Measurements from ENCODE around the gene DPPA5.

DNA sequence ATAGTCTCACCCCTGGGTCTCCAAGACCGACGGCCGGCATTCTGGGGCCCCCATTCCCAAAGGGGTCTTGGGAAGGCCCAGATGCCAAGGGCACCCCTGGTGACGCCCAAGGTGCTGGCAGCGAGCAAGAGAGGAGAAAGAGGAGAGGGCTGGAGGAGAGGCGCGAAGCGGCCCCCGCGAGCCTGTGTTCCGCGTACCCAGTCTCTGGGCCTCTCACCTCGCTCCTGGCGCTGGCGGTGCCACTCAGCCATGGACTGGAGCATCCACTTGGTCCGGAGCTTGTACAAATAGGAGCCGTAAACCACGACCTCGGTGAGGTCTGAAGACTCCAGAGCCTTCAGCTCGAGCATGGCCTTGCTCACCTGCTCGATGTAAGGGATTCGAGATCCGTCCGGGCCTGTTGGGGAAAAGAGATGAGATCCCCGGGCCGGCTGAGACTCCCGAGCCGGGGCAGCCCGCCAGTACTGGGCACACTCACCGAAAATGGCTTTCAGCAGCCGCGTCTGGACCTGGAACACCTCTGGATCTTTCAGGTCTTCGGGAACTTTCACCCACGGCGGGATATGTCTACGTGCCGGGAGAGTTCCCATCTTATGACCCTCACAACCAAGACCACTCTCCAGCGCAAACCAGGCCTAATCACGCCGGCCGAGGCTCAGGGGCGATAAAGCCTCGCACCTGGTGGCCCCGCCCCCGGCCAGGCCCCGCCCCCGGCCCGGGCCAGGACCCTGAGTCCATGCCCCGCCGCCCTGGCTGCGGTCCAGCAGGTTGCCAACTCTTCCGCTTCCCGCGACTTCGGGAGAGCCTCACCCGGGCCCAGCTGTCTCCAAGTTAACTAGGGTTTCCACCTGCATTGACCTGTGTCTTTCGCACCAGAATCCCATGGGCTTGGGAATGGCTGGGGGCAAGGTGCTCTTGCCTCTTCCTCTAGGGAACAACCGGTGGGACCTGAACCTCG is at the start of gene DPPA5:
- TF ChIP-seq BRCA1 (CRISPR knock-in tag; IDR thresholded peaks at IDR 0.05) (no peak), EZH2 (conservative IDR thresholded peaks at IDR 0.05; ENCODE audit: low read depth, low read length) (no peak), KDM1A (CRISPR knock-in tag; IDR thresholded peaks at IDR 0.05) (no peak)

All from HepG2 (cell line).